ENCODE data around the gene SLF2.
A peak's percentile ranks its signal among the peaks of the same experiment; 100 is the strongest.

The SLF2 gene

GRCh38 chr10:100912605-100913469, at the start of gene SLF2:
Gene SLF2 (plus strand): TSS chr10:100912963. CDS start chr10:100913111, 148 bp downstream.
- DNase-seq (ENCODE audit: low read depth in 2 of 2, low spot score in 1 of 2) = peak; percentile 75 to 88

GRCh38 chr10:100863433-100863832, 49.3 kb upstream of the SLF2 start:
- DNase-seq (ENCODE audit: low read depth in 2 of 2, low spot score in 1 of 2) = no peak

- no peak for DNase-seq (ENCODE audit: low read depth in 2 of 2, low spot score in 1 of 2)
Measured at GRCh38 chr10:100864036-100864885, 48.5 kb upstream of the SLF2 start.

GRCh38 chr10:100864978-100865377, 47.8 kb upstream of the SLF2 start:
- DNase-seq (ENCODE audit: low read depth in 2 of 2, low spot score in 1 of 2) = no peak

- DNase-seq (ENCODE audit: low read depth in 2 of 2, low spot score in 1 of 2) = no peak
Measured at GRCh38 chr10:100866010-100866409, 46.8 kb upstream of the SLF2 start.

GRCh38 chr10:100866575-100867098, 46.1 kb upstream of the SLF2 start:
- DNase-seq (ENCODE audit: low read depth in 2 of 2, low spot score in 1 of 2) = no peak

GRCh38 chr10:100867261-100867963, 45.4 kb upstream of the SLF2 start:
- DNase-seq (ENCODE audit: low read depth in 2 of 2, low spot score in 1 of 2) = no peak

- DNase-seq (ENCODE audit: low read depth in 2 of 2, low spot score in 1 of 2) = no peak
Measured at GRCh38 chr10:100868382-100868781, 44.4 kb upstream of the SLF2 start.

GRCh38 chr10:100869399-100869798, 43.4 kb upstream of the SLF2 start:
- DNase-seq (ENCODE audit: low read depth in 2 of 2, low spot score in 1 of 2) = no peak

GRCh38 chr10:100872034-100872791, 40.5 kb upstream of the SLF2 start:
- DNase-seq (ENCODE audit: low read depth in 2 of 2, low spot score in 1 of 2) = peak in 1 of 2 donors; percentile 4

GRCh38 chr10:100873146-100873826, 39.5 kb upstream of the SLF2 start:
- no peak for DNase-seq (ENCODE audit: low read depth in 2 of 2, low spot score in 1 of 2)

GRCh38 chr10:100873827-100874326, 38.9 kb upstream of the SLF2 start:
- DNase-seq (ENCODE audit: low read depth in 2 of 2, low spot score in 1 of 2) = no peak

- DNase-seq (ENCODE audit: low read depth in 2 of 2, low spot score in 1 of 2) = no peak
Measured at GRCh38 chr10:100874702-100875483, 37.9 kb upstream of the SLF2 start.

GRCh38 chr10:100875484-100876166, 37.1 kb upstream of the SLF2 start:
- DNase-seq (ENCODE audit: low read depth in 2 of 2, low spot score in 1 of 2) = no peak

GRCh38 chr10:100876585-100877460, 35.9 kb upstream of the SLF2 start:
- DNase-seq (ENCODE audit: low read depth in 2 of 2, low spot score in 1 of 2) = no peak

GRCh38 chr10:100877461-100877850, 35.3 kb upstream of the SLF2 start:
- no peak for DNase-seq (ENCODE audit: low read depth in 2 of 2, low spot score in 1 of 2)

- DNase-seq (ENCODE audit: low read depth in 2 of 2, low spot score in 1 of 2) = no peak
Measured at GRCh38 chr10:100878291-100878910, 34.4 kb upstream of the SLF2 start.

Measured in stimulated activated CD8-positive, alpha-beta memory T cell treated with anti-CD3 and anti-CD28 coated beads, Interleukin-4, amount 100 ng/mL, for 1 hour (primary cell).